ENCODE data around the gene TUBGCP2.
A peak's percentile ranks its signal among the peaks of the same experiment; 100 is the strongest.

The TUBGCP2 gene

GRCh38 chr10:133342942-133343341, 34.3 kb upstream of the TUBGCP2 start:
- DNase-seq, result no peak

DNA sequence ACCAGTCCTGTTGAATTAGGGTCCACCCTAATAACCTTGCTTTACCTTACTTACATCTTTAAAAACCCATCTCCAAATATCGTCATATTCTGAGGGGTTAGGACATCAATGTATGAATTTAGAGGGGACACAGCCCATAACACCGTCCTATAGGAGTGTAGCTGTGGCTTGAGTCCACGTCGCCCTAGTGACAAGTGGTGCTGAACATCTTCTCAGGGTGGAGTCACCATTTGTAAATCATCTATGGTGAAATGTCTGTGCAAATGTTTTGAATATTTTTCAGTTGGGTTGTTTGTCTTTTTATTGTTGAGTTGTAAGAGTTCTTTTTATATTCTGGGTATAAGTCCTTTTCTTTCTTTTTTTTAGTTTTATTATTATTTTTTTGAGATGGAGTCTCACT, 33.3 kb upstream of the TUBGCP2 start:
- DNase-seq, result no peak

DNA sequence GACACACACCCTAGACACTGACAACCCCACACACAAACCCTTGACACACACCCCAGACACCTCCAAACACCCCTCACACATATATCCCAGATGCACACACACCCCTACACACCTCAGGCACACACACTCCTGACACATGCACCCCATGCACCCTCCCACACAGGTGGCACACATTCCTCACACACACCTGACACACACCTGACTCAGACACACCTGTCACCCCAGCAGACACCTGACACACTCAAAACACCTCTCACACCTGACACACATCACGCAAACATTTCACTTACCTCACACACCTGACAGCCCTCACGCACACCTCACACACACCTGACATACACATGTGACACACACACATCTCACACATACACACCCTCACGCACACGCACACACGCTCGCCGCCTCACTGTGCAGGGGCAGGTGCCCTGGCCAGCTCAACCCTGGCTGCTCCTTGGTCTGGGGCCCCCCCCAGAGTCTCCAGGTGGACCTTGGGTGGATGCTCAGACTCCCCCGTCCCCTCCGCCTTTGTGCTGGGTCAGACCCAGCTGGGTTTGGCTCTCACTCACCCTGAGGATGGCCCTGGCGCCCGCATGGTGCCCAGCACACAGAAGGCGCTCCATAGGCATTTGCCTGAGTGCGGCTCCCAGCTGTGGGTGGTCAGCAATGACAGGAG, 31.2 kb upstream of the TUBGCP2 start:
- no peak for DNase-seq

DNA sequence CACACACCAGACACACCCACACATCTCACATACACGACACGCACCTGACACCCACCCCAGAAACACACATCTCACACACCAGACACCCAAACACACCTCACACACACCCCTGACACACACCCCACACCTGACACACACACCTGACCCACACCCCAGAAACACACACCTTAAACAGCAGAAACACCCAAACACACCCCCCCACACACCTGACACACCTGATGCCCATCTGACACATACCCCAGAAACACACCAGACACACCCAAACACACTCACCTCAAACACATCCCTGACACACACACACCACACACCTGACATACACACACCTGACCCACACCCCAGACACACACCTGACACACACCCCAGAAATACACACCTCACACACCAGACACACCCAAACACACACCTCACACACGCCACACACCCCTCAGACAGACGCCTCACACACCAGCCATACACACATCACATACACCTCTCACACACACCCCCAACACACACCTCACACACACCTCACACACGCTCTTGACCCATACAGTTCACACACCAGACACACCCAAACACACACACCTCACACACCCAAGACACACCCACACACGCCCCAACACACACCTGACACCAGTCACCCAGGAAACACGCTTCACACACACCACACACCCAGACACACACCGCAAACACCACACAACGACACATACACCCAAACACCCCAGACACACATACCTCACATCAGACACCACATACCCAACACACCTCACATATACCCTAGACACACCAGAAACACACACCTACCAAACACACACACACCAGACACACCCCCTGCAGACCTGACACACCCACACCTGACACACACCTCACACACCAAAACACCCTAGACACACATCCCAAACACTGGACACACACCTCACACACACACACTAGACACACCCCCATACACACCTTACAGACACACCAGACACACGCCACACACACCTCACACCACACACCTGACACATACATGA, 29.7 kb upstream of the TUBGCP2 start:
- no peak for DNase-seq

GRCh38 chr10:133337370-133337725, 28.7 kb upstream of the TUBGCP2 start:
- no peak for DNase-seq

DNA sequence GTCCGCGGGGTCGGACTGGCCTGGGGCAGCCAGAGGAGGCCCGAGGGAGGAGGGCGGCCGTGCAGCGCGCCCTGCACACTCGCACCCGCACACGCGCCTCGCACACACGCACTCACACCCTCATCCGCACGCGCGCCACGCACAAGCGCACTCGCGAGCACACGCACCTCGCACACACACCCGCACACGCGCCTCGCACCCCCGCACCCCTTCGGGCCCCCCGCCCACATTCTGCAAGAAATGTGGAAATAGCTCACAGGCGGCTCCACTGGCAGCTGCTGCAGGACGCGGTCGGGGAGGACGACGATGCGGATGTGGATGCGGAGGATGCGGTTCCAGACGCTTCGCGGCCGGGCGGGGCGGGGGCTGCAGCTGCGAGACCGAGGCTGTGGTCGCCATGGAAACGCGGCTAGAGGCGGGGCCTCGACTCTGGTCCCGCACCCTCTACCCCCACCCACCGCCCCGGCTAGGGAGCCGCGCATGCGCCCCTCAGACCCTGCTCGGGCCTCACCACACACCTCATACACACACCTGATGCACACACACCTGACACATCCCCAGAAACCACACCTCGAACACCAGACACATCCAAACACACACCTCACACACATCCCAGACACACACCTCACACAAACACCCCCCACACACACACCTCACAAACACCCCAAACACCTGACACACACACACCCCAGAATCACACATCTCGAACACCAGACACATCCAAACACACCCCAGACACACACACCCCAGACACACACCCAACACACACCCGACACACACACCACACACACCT, 28.1 kb upstream of the TUBGCP2 start, which contains the start of gene CALY:
Gene CALY, minus strand, starts transcription at position 320 of the 793 bp plus-strand sequence. CDS start 7,907 bp downstream, outside the sequence.
- DNase-seq, result no peak

DNA sequence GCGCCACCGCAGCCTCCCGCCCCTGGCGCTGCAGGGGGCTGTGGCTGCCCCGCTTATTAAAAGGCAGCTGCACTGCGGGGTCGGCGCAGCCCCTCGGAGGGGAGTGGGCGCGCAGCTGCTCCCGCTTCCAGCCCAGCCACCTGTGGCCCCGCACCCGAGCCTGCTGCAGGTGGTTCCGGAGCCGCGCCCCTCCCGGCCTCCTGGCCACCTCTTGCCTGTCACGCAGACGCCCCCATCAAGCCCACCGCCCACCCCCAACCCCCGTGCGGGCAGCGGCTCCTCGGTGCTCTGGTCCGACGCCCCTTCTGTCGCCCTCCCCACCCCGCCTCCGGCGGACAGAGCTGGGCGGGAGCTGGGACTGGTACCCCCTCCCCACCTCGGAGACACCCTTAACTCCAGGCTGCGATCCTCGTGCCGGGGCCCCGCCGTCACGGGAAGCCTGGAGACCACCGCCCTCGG, 27.5 kb upstream of the TUBGCP2 start:
- no peak for DNase-seq

GRCh38 chr10:133335246-133336117, 26.8 kb upstream of the TUBGCP2 start:
- DNase-seq, result no peak

- no peak for DNase-seq
Observed at GRCh38 chr10:133334503-133335245, 26.0 kb upstream of the TUBGCP2 start.

DNA sequence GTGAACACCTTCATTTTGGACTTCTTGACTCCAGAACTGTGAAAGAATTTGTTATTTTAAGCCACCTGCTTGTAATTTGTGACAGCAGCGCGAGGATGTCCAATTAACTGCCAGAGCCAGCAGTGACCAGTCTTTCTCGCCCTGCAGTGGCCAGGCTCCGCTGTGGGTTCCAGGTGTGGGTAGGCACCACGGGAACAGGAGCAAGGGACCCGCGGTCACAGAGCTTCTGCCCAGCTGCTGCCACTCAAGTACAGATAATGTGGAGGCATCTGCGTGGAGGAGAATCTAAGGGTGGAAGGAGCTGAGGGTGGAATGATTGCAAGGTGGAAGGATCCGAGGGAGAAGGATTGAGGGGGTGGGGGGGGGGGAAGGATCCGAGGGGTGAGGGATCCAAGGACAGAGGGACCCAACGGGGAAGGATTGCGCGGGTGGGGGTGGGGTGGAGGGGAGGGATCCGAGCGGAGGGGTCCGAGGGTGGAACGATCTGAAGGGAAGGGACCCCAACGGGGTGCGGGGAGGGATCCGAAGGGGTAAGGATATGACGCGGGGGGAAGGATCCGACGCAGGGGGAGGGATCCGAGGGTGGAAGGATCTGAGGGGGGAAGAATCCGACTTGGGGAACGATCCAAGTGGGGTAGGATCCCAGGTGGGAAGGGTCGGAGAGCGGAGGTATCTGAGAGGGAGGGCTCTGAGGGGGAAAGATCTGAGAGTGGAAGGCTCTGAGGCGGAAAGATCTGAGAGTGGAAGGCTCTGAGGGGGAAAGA, 24.4 kb upstream of the TUBGCP2 start:
- DNase-seq, result no peak

- peak; percentile 77 for DNase-seq
Observed at GRCh38 chr10:133329491-133330202, 21.0 kb upstream of the TUBGCP2 start.

GRCh38 chr10:133328358-133329343, 20.0 kb upstream of the TUBGCP2 start:
- DNase-seq, result no peak

DNA sequence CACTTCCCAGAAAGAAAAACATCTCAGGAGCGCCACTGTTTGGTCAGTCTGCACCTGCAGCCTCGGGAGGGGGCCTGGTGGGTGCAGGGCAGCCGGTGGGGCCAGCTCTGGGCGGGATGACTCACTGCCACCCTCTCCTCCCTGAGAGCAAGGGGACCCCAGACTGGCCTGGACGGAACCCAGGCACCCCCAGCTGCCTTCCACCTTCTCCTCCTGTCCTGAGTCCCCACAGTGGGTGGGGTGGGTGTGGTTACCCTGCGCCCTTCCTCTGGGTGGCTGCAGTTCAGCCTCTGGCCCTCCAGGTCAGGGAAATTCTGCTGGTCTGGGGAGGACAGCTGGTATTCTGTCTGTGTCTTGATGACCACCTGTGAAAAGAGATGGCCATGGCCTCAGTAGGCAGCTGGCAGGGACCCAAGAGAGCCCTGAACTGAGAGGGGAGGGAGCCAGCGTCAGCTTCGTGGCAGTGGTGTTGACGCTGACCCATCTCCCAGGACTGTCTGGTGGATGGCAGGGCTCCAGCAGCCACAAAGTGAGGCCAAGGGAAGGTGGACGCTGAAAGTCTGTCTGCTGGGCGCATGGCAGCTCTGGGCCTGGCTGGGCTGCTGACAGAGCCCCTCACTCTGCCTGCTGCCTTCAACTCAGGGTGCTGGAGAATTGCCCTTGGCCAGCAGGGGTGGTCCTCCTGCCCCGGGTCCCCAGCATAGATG, 19.1 kb upstream of the TUBGCP2 start:
- peak; percentile 68 for DNase-seq

GRCh38 chr10:133326745-133327650, 18.3 kb upstream of the TUBGCP2 start:
- DNase-seq, result peak; percentile 64

DNA sequence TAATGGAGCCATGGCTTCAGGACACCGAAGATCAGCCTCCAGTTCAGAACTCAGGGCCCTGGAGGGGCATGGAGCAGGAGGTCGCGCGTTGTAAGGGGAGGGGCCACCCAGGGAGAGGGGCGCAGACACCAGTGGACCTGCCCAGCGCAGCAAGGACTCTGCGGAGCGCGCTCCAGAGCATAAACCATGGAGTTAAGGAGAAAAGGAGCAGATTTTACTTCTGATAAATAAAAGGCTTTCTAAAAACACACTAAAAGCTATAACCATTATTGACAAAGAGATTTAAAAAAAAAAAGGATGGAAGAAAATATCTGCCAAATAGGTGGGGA, 17.5 kb upstream of the TUBGCP2 start:
- peak; percentile 20 for DNase-seq

DNA sequence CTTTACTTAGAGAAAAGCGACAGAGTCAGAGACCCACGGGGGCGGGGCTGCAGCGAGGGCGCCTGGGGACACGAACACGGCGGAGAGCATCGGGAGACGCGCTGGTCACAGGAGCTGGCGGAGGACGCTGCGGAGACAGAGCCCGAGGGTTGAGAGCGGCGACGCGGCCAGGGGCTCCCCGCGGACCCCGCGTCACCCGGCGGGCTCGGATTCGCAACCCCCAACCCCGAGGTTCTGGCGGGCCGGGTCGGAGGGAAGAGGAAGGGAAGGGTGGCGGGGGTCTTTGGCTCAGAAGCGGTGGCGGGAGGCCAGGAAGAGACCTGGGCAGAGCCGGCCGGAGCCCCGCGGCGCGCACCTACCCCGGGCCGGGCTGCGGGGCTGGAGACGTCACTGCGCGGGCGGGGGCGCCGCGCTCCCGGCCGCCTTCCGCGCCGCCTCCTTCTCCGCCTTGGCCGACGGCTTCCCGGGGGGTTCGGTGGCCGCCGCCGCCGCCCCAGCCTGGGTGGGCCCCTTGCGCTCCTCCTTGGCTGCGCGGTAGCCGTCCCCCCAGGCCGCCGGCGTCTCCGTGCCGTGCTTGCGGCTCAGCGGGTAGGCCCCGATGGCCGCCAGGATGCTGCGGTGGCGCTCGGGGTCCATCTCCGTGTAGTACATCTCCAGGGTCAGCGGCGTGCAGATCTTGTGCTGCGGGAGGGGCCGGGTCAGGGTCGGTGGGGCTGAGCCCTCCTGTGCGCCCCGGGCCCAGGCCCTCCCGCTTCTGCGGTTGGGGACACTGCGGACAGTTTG, 17.0 kb upstream of the TUBGCP2 start:
- DNase-seq, result no peak
